Cardiac muscle cell (in vitro differentiated cells and primary cell): ENCODE measurements around the gene ZC3H7B. TPM values are rescaled to one million over a fixed set of nuclear protein-coding genes. Genes with fewer than 3 reads are reported as not detected.

Experiments used
- DNase-seq, 2 donors: peaks; one replicate each; pipeline versions ENCODE4 v3.0.0 to v3.0.0-alpha.2; 2010 to 2017; ENCODE audit warnings: low read depth in 1 of 2, low spot score in 1 of 2
- H3K27ac ChIP-seq: fragments of 200-600 bp; sonication (generic); 2 replicates; pipeline ENCODE4 v1.5.1; 2016
- H3K27me3 ChIP-seq: fragments of 200-600 bp; sonication (generic); 2 replicates; pipeline ENCODE4 v1.6.0; 2016; ENCODE audit warnings: control low read depth
- H3K36me3 ChIP-seq: fragments of 200-600 bp; sonication (generic); 2 replicates; pipeline ENCODE4 v1.5.1; 2016; ENCODE audit warnings: control low read depth
- H3K4me1 ChIP-seq: fragments of 200-600 bp; sonication (generic); 2 replicates; pipeline ENCODE4 v1.8.1; 2017; ENCODE audit warnings: low read depth, mild to moderate bottlenecking, mixed run types
- H3K4me3 ChIP-seq: fragments of 200-600 bp; sonication (generic); 2 replicates; pipeline ENCODE4 v1.5.1; 2016; ENCODE audit warnings: mild to moderate bottlenecking
- H3K9me3 ChIP-seq: fragments of 200-600 bp; sonication (generic); 2 replicates; pipeline ENCODE4 v1.5.1; 2017; ENCODE audit warnings: low read depth, mild to moderate bottlenecking, control low read depth
- polyA plus RNA-seq: library from polyadenylated mRNA; unstranded; fragments of >200 nt; fragmentation: Nextera tagmentation; extraction: Ambion mirVana; gene quantifications from 2 replicates; pipeline ENCODE4 v1.2.1, GENCODE V29; 2016
- total RNA-seq: library from RNA; depleted of rRNA; stranded (reverse); fragments of >200 nt; gene quantifications from 2 replicates; pipeline ENCODE4 v1.2.3, GENCODE V29; 2016
- TF ChIP-seq, protein P1 (sequence below): IDR thresholded peaks from 2 replicates; pipeline ENCODE4 v1.5.1; 2012; ENCODE audit warnings: low read depth, mild to moderate bottlenecking, low read length

ZC3H7B gene
- total and polyA plus RNA-seq, 2 experiments from 2014 or later, result 7.2 to 65.9 TPM

DNA sequence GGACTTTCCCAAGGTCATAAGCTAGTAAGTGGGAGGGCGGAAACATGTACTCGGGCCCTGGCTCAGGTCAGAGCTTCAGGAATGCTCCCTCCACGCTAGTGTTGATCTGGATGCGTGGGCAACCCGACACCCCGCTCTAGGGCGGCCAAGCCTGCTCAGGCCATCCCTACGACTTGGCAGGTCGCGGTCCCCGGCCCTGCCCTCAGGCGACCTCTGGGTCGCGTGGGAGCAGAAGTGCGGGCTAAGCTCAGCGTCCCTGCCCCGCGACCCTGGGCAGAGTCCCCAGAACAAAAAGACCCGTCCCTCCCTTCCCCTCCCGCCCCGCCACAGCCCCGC is 79.6 kb downstream of the ZC3H7B start:
- DNase-seq, result peak; percentile 88 to 96
- Histone ChIP-seq H3K4me1 (peaks cover 13% of the 10 kb centered on the region), H3K4me3 (peak overlapping the region; percentile 57), H3K9me3 (no peaks in the 10 kb centered on the region), H3K27ac (peak overlapping the region; percentile 99), H3K36me3 (no peaks in the 10 kb centered on the region), H3K27me3 (no peaks in the 10 kb centered on the region)
- TF ChIP-seq, protein P1, sequence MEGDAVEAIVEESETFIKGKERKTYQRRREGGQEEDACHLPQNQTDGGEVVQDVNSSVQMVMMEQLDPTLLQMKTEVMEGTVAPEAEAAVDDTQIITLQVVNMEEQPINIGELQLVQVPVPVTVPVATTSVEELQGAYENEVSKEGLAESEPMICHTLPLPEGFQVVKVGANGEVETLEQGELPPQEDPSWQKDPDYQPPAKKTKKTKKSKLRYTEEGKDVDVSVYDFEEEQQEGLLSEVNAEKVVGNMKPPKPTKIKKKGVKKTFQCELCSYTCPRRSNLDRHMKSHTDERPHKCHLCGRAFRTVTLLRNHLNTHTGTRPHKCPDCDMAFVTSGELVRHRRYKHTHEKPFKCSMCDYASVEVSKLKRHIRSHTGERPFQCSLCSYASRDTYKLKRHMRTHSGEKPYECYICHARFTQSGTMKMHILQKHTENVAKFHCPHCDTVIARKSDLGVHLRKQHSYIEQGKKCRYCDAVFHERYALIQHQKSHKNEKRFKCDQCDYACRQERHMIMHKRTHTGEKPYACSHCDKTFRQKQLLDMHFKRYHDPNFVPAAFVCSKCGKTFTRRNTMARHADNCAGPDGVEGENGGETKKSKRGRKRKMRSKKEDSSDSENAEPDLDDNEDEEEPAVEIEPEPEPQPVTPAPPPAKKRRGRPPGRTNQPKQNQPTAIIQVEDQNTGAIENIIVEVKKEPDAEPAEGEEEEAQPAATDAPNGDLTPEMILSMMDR, result no peak

DNA sequence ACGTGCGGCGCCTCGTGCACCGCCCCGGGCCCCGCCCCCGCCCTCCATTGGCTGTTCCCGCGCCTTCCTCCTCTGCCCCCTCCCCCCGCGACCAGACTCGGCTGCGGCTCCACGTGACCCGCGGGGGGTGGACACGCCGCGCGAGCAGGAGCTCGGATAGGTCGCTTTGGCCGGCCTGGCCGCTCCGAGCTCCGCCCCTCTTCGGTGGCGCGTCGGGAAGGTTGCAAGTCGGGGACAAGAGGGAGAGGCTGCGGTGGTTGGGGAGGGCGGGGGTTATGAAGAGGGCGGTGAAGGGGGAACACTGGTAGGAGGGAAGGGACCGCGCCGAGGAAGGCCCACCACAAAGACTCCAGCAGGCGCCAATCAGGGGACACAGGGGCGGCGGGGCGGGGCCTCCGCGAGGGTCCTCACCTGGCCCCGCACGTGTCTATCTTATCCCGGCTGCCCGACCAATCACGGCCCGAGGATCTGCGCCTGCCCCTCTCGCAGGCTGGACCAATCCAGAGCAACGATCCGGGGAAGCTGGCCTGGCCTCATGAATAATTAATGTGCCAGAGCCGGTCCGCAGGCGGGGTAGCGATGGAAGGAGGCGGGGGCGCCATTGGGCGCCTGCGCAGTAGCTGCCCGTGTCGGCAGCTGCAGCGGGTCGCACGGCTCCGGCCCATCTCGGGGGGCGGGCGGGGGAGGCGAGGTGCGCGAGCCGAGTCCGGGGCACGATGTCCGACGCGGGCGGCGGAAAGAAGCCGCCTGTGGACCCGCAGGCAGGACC is 80.2 kb downstream of the ZC3H7B start, which contains the start of gene TEF:
TSS of gene TEF (plus strand) at position 614 of the 769 bp plus-strand sequence. CDS start at position 717, 103 bp downstream.
- TF ChIP-seq, protein P1, result no peak
- H3K27ac ChIP-seq, result peak within 1 kb of the TSS; percentile 99
- H3K9me3 ChIP-seq, result no peaks in the 10 kb centered on the region
- H3K27me3 ChIP-seq, result no peaks in the 10 kb centered on the region
- DNase-seq, result peak; percentile 99
- H3K4me3 ChIP-seq, result peak within 1 kb of the TSS; percentile 57
- peaks cover 13% of the 10 kb centered on the region for H3K4me1 ChIP-seq
- no peaks in the 10 kb centered on the region for H3K36me3 ChIP-seq

DNA sequence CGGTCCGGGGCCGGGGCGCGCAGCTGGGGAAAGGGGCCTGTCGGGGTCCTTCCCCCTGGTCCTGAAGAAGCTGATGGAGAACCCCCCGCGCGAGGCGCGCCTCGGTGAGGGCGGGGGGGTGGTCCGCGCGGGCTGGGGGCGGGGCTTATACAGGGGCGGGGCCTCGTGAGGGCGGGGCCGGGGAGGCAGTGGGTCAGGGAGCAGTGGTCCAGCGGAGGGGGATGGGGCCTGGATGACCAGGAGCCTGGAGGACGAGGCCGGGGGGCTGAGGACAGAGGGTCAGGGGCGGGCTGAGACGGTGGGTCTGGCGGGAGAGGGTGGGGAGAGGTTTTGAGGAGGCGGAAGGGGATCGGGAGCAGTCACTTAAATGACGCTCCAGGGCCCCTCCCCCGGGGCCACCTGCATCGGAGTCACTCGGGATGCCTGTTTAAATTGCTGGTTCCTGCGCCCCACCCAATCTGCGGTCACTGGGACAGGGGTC is 80.8 kb downstream of the ZC3H7B start:
- peak in 1 of 2 donors; percentile 81 for DNase-seq

DNA sequence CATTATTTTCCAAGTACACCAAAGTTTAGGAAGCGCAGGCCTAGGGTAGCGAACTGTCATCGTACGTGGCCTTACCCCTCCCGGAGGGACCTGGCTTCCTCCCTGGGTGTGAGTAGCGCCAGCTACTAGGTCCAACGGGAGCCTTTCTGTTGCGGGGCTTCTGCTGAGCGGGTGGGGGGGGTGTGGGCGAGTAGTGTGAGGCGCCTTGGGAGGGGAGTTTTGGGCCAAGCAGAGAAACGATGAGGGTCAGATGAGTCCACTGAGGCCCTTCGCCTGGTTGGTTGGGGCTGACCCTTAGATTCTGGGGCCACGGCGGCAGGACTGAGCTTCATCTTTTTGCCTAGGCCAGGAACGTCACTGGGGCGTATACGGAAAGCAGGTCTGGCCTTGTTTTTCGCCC is 81.3 kb downstream of the ZC3H7B start:
- no peak for DNase-seq
- no peaks in the 10 kb centered on the region for H3K27me3 ChIP-seq
- no peaks in the 10 kb centered on the region for H3K36me3 ChIP-seq
- H3K4me1 ChIP-seq, result peaks cover 13% of the 10 kb centered on the region
- TF ChIP-seq, protein P1, result no peak
- H3K4me3 ChIP-seq, result peak overlapping the region; percentile 57
- H3K9me3 ChIP-seq, result no peaks in the 10 kb centered on the region
- no peak overlapping the region for H3K27ac ChIP-seq

More for the DNA sequence above, 80.8 kb downstream of the ZC3H7B start:
- TF ChIP-seq, protein P1, result no peak
- peak overlapping the region; percentile 57 for H3K4me3 ChIP-seq
- no peaks in the 10 kb centered on the region for H3K36me3 ChIP-seq
- H3K27me3 ChIP-seq, result no peaks in the 10 kb centered on the region
- H3K9me3 ChIP-seq, result no peaks in the 10 kb centered on the region
- peak overlapping the region; percentile 99 for H3K27ac ChIP-seq
- H3K4me1 ChIP-seq, result peaks cover 13% of the 10 kb centered on the region

DNA sequence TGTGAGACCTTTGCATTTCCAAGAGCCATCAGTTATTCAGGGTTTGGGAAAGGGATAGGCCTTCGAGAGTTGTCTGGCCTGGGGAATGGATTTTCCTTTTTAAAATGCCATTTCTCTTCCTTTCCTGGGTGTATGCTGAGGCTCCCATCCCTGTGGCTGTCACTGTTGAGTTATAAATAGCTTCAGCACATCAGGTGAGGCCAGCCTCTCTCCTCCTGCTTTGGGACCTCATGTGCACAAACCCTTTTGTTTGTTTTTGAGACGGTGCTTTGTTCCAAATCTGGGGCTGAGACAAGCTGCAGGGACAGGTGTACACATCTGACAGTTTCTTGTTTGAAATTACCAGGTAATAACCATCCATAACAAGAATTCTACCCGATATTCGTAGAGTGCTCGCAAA is 81.8 kb downstream of the ZC3H7B start:
- no peak for DNase-seq
- TF ChIP-seq, protein P1, result no peak
- H3K27ac ChIP-seq, result no peak overlapping the region
- H3K4me3 ChIP-seq, result peak overlapping the region; percentile 57
- H3K9me3 ChIP-seq, result no peaks in the 10 kb centered on the region
- peaks cover under 1% of the 10 kb centered on the region for H3K36me3 ChIP-seq
- H3K4me1 ChIP-seq, result peaks cover 13% of the 10 kb centered on the region
- H3K27me3 ChIP-seq, result no peaks in the 10 kb centered on the region
